Progenitor cell of endocrine pancreas (in vitro differentiated cells): ENCODE results near the gene CLASP2. TPM values are rescaled to one million over a fixed set of nuclear protein-coding genes. Genes with fewer than 3 reads are reported as not detected.

Experiments
- DNase-seq: peaks from one replicate; pipeline ENCODE4 v3.0.0; 2021; ENCODE audit warnings: low spot score; ENCODE audit not compliant: unreplicated experiment
- H3K27ac Mint-ChIP-seq: 2 replicates; pipeline ENCODE4 v1.8.0; 2021; ENCODE audit warnings: mild to moderate bottlenecking, moderate library complexity, mixed read lengths
- H3K27me3 Mint-ChIP-seq: 2 replicates; pipeline ENCODE4 v1.8.0; 2021; ENCODE audit warnings: mixed read lengths
- H3K36me3 Mint-ChIP-seq: 2 replicates; pipeline ENCODE4 v1.8.0; 2022; ENCODE audit warnings: mixed read lengths; ENCODE audit not compliant: insufficient read depth
- H3K4me1 Mint-ChIP-seq: 2 replicates; pipeline ENCODE4 v1.8.0; 2021; ENCODE audit warnings: low read depth, mixed read lengths
- H3K4me3 Mint-ChIP-seq: 2 replicates; pipeline ENCODE4 v1.8.0; 2021; ENCODE audit warnings: low read depth, mild to moderate bottlenecking, moderate library complexity, mixed read lengths
- H3K9me3 Mint-ChIP-seq: 2 replicates; pipeline ENCODE4 v1.8.0; 2021; ENCODE audit warnings: low read depth, mixed read lengths
- total RNA-seq: library from RNA; stranded (reverse); gene quantifications from 2 replicates; pipeline ENCODE4 v1.2.1, GENCODE V29; 2021
- TF ChIP-seq, protein P1 (sequence below): fragments of 200-600 bp; sonication (generic); IDR thresholded peaks from one replicate; pipeline ENCODE4 v1.5.0; 2021; ENCODE audit warnings: antibody characterized with exemption, mild to moderate bottlenecking; ENCODE audit not compliant: unreplicated experiment

The CLASP2 gene
- total RNA-seq, 1 donor from 2014 or later: 58.4 TPM

DNA sequence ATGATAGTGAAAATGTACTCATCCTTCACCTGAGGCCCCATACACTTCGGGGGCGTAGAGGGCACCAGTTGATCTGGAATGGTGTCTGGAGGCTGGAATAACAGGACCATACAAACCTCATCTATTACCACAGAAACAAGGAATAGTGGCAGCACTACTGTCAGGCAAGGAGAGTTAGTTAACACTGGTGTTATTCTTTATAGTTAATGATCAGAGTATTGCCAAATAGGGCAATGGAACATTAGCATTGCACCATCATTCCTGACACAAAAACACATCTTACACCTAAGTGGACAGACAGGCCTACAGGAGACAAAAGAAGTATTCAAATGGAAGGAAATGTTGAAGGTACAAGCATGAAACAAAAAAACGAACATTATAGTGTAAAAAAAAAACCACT lies 140.9 kb downstream of the CLASP2 start:
- no peaks in the 10 kb centered on the region for H3K27me3 Mint-ChIP-seq
- H3K4me1 Mint-ChIP-seq: peaks cover 17% of the 10 kb centered on the region
- peaks cover 10% of the 10 kb centered on the region for H3K36me3 Mint-ChIP-seq

GRCh38 chr3:33575311-33575710 lies 142.7 kb downstream of the CLASP2 start:
- TF ChIP-seq, protein P1, sequence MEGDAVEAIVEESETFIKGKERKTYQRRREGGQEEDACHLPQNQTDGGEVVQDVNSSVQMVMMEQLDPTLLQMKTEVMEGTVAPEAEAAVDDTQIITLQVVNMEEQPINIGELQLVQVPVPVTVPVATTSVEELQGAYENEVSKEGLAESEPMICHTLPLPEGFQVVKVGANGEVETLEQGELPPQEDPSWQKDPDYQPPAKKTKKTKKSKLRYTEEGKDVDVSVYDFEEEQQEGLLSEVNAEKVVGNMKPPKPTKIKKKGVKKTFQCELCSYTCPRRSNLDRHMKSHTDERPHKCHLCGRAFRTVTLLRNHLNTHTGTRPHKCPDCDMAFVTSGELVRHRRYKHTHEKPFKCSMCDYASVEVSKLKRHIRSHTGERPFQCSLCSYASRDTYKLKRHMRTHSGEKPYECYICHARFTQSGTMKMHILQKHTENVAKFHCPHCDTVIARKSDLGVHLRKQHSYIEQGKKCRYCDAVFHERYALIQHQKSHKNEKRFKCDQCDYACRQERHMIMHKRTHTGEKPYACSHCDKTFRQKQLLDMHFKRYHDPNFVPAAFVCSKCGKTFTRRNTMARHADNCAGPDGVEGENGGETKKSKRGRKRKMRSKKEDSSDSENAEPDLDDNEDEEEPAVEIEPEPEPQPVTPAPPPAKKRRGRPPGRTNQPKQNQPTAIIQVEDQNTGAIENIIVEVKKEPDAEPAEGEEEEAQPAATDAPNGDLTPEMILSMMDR: no peak
- peaks cover 15% of the 10 kb centered on the region for H3K4me1 Mint-ChIP-seq
- no peak overlapping the region for H3K4me3 Mint-ChIP-seq
- no peak for DNase-seq
- no peaks in the 10 kb centered on the region for H3K9me3 Mint-ChIP-seq
- H3K27me3 Mint-ChIP-seq: no peaks in the 10 kb centered on the region
- no peak overlapping the region for H3K27ac Mint-ChIP-seq
- peaks cover 14% of the 10 kb centered on the region for H3K36me3 Mint-ChIP-seq

More for the DNA sequence above, 140.9 kb downstream of the CLASP2 start:
- TF ChIP-seq, protein P1: no peak
- no peak overlapping the region for H3K27ac Mint-ChIP-seq
- DNase-seq: no peak
- H3K4me3 Mint-ChIP-seq: no peak overlapping the region
- no peaks in the 10 kb centered on the region for H3K9me3 Mint-ChIP-seq

DNA sequence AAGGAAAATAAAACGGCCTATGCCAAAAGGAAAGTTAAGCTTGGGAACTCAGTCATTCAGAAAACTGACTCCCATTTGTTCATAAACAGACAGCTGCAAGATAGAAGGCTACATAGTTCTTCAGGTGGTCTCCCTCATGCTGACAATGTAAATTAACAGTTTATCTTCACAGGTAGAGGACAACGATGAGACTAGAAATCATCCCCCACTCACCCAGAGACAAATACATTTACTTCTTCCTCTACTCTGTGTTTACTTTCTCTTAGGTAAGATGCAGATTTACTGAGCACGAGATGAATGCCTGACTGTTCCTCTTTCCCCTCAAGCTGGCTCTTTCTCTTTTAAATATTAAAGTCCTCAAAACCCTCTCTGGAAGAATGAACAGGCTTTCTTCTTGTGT lies 160.2 kb downstream of the CLASP2 start:
- no peak overlapping the region for H3K4me3 Mint-ChIP-seq
- H3K27me3 Mint-ChIP-seq: no peaks in the 10 kb centered on the region
- peaks cover 15% of the 10 kb centered on the region for H3K36me3 Mint-ChIP-seq
- TF ChIP-seq, protein P1: no peak
- peaks cover 8% of the 10 kb centered on the region for H3K4me1 Mint-ChIP-seq
- DNase-seq: no peak
- H3K9me3 Mint-ChIP-seq: no peaks in the 10 kb centered on the region
- H3K27ac Mint-ChIP-seq: no peak overlapping the region

- no peak overlapping the region for H3K27ac Mint-ChIP-seq
- TF ChIP-seq, protein P1: no peak
Observed at GRCh38 chr3:33557279-33557678, 160.8 kb downstream of the CLASP2 start.

DNA sequence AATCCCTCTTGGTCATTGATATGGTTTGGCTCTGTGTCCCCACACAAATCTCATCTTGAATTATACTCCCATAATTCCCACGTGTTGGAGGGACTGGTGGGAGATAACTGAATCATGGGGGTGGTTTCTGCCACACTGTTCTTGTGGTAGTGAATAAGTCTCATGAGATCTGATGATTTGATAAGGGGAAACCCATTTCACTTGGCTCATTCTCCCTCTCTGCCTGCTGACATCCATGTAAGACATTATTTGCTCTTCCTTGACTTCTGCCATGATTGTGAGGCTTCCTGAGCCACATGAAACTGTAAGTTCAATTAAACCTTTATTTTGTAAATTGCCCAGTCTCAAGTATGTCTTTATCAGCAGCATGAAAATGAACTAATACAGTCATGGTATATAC lies 171.0 kb downstream of the CLASP2 start:
- H3K4me3 Mint-ChIP-seq: no peak overlapping the region
- H3K4me1 Mint-ChIP-seq: no peaks in the 10 kb centered on the region
- no peak for DNase-seq
- peaks cover 41% of the 10 kb centered on the region for H3K36me3 Mint-ChIP-seq
- H3K9me3 Mint-ChIP-seq: peaks cover 15% of the 10 kb centered on the region
- no peaks in the 10 kb centered on the region for H3K27me3 Mint-ChIP-seq
- no peak overlapping the region for H3K27ac Mint-ChIP-seq
- TF ChIP-seq, protein P1: no peak

More at GRCh38 chr3:33557279-33557678, 160.8 kb downstream of the CLASP2 start:
- Mint-ChIP-seq H3K9me3 (no peaks in the 10 kb centered on the region), H3K4me1 (peaks cover 8% of the 10 kb centered on the region), H3K4me3 (no peak overlapping the region), H3K27me3 (no peaks in the 10 kb centered on the region), H3K36me3 (peaks cover 17% of the 10 kb centered on the region)
- DNase-seq: no peak
